KBM-7 (cell line): ENCODE measurements around the gene SLC37A2.
"Not testable (repeated sequence)": the region's sequence is repeated elsewhere in the genome, so short reads cannot be mapped to it uniquely, and the experiment has no call there.

Experiments
- DNase-seq: peaks from one replicate; pipeline ENCODE4 v3.0.0-alpha.2; 2015
- in situ Hi-C: fragments of 300-500 bp; cut with MboI; formaldehyde crosslinking; loops from 2 replicates; pipeline ENCODE4 v1.14.3; 2020; ENCODE audit warnings: low sequenced_read_pairs, low pct_unique_long_range_greater_than_20kb, mixed read lengths

SLC37A2 gene

DNA sequence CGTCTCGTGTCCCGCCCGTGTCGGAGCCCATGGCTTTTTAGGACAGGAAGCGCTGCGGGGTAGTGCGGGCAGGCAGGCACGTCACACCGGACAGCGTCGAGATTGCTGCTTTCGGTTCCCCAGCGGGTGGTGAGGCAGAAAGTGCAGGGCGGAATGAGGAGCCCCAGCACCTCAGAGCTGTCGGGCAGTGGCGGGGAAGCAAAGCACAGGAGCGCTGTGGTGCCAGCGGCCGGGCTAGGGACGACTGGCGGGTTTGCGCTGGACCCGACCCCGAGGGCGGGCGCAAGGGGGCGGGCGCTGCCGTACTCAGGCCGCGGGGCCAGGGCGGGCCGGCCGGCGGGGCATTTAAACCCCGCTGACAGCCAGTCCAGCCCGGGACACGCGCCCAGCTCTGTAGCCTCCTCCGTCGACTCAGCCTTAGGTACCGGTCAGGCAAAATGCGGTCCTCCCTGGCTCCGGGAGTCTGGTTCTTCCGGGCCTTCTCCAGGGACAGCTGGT lies at the start of gene SLC37A2:
TSS of gene SLC37A2 (plus strand) at position 375 of the 498 bp plus-strand sequence. CDS start at position 438, 63 bp downstream.
- DNase-seq = peak; percentile 68

DNA sequence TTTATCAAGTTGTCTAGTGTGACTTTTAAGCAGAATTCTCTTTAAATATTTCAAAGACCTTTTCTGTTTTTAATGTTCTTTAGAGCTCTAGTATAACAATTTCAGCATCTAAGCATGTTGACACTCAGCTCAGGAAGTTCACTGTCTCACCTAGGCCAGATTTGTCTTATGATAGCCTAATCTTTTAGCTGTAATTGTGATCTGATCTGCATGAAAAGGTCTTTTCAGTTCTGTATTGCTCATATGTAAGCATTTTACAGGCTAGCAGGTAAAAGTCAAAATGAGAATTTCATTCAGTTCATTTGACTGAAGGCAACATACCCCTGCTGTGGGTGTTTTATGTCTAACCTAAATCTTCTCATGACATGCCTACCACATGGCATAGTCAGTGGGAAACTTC lies 46.7 kb upstream of the SLC37A2 start:
- DNase-seq = no peak
- in situ Hi-C loops = no loop called here

More for the DNA sequence above, at the start of gene SLC37A2:
- in situ Hi-C loops = no loop called here

DNA sequence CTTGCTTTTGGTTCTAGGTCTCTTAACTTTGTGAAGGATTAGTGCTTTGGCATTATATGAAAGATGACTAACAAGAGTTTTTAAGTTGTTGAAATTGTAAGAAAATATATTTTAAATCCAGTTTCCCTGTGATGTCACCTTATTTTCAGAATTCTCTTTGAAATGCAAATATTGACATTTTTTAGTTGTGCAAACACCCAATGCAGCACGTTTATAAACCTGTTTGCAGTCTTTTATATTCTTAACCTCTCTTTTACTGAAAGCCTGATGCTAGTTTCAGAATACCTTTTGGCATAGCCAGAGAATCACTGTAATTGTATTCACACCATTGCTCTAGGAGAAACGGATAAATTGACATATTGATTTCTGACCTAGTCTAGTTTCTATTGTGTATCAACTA lies 42.8 kb upstream of the SLC37A2 start:
- in situ Hi-C loops = no loop called here
- no peak for DNase-seq

DNA sequence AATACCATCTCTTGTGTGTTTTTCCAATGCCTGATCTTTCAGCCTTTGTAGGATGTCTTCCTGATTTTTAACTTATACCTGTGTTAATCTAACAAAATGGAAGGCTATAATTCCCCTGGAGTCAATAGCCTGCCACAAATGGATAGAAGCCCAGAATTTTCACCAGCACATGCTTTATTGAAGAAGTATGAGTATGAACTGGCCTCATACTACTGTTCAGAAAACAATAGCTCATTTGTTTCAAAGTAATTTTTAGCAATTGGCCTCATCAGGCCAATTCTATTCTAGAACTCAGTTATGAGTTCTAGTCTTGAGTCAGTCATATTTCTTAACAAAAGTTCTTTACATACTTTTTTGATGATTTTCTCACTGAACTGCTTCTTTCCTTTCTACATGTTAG lies 40.6 kb upstream of the SLC37A2 start:
- in situ Hi-C loops = no loop called here
- DNase-seq = no peak

DNA sequence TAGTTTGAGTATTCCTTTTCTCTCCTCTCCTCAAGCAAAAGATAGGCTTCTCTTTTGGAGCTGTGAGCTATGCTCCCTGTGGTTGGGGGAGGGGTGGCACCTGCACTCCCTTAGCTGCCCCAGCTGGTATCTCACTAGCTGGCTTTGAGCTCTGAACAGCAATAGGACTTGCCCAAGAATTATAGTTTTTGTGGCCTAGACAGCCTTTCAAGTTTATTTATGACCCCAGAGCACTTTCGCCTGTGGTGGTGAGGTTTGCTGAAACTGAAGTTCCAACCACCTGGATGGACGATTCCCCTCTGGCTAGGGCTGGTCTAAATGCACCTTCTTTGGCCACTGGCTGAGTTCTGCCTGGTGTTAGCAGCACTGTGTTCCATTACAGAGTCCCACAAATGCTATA lies 37.1 kb upstream of the SLC37A2 start:
- DNase-seq = no peak
- in situ Hi-C loops = no loop called here

DNA sequence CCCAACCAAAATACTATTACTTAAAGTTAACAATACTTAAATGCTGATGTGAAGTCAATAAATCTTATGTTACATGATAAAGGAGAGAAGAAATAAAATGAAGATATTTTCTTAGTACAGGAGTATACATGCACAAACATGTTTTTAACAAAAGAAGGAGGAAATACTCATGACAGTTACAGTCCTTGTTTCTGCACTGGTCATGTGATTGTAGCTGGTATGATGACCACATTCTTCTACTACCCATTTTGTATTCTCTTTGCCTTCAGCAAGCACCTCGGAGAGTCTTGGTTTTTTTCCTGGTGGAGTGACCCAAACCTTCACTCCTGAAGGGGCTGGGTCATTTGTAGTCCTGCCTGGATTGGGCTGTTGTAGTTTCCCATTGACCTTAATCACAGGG lies 33.7 kb upstream of the SLC37A2 start:
- DNase-seq, in situ Hi-C loops: not testable (repeated sequence)

DNA sequence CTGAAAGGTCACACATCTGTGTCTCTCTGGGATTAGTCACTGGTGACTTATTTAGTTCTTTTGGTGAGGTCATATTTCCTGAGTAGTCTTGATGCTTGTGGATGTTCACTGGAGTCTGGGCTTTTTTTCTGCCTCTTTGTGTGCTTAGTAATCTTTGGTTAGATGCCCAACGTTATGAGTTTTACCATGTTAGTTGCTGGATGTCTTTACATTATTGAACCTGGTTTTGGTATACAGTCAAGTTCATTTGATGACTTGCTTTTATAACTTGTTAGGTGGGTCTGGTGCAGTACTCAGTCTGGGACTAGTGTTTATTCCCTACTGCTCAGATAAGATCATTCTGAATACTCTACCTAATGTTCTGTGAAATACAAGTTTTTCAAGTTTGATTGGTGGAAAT lies 26.2 kb upstream of the SLC37A2 start:
- no peak for DNase-seq
- in situ Hi-C loops = no loop called here

DNA sequence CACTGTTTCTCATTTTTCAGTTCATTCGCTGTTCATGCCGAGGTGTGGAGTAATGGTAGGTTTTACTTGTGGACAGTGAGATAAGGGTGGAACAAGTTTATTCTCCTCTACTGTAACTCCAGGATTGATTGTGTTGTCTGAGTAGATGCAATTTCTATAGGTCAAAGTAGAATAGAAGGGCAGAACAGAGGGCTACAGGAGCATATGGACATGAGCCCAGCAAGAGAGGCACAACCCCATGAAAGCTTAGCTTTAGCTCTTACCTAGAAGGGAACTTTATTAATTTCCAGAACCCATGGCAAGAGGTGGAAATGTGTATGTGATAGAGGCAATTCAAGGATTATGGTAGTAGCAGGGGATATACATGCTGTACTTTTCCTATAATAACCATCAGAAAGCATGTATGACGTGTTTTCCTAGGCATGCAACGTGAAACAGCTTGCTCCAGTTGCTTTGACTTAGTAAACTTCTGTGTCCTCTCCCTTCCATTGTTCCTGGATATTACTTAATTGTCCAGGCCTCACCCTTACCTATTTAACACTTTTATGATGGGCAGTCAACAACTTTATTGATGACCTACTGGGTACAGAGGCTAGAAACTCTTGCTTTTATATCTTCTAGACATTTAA lies 13.8 kb upstream of the SLC37A2 start:
- in situ Hi-C loops = no loop called here
- no peak for DNase-seq

DNA sequence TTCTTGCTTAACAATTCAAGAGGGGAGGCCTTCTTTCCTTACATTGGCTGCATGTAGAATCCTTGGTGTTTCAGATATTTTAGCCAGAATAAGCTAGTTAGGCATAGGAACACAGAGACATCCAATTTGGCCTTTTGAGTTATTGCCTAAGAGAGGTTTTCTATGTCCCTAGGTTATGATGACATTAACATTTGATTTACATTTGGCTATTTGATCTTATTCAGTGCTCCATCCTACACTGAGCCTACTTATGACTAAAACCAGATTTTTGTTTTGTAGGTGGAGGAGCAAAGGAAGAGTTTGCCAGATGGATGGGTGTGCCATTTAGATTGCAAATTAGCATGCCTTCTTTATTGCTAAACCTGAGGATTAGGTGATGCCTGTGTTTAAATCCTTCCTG lies 11.1 kb upstream of the SLC37A2 start:
- no peak for DNase-seq
- in situ Hi-C loops = no loop called here

DNA sequence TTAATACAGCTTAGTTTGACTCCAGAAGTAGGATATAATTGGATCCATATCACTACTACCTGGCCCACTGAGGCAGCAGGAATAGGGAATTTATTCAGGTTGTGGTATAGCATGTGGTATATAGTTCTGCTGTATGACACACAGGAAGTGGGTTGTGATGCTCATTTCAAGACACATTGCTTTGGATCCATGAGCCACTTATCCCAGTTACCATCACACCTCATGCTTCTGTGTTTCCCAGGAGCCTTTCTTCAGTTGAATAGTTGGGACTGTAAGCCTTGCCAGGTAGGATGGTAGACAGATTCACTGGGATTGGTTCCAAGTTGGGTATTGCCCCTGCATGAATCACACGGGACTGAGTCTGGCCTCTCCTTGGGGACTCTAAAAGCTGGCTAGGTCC lies 9.9 kb upstream of the SLC37A2 start:
- in situ Hi-C loops = no loop called here
- DNase-seq = no peak

DNA sequence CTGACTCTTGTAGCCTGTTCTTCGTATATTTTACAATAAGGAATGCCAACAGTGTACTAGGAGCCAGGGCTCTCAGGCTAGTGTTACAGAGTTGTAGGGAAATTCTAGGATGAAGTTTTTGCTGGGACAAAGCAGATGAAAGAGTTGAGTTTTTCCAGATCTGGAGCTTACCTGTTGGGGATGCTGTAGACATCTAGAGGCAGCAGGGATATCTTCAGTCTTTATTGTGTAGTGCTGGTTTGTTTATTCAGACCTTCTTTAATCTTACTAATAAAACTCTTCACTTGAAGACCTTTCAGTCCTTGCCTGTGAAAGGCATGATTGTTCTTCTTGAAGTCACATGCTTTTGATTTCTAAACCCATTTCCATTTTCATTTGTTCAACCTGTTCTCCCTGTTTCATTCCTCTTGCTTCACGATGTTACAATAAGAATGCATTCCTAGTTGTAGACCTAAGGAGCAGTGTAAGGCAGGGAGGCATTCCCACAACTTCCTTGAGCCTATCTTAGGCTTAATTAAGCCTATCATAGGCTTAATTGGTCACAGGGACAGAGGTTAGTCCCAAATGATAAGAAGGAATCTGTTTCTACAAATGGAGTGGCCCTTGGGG lies 7.9 kb upstream of the SLC37A2 start:
- in situ Hi-C loops = no loop called here
- DNase-seq = no peak

DNA sequence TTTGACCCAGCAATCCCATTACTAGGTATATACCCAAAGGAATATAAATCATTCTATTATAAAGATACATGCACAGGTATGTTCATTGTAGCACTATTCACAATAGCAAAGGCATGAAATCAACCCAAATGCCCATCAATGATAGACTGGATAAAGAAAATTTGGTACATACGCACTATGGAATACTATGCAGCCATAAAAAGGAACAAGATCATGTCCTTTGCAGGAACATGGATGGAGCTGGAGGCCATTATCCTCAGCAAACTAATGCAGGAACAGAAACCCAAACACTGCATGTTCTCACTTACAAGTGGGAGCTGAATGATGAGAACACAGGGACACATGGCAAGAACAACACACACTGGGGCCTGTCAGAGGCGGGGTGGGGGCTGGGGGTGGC lies 7.0 kb upstream of the SLC37A2 start:
- in situ Hi-C loops = not testable (repeated sequence)

DNA sequence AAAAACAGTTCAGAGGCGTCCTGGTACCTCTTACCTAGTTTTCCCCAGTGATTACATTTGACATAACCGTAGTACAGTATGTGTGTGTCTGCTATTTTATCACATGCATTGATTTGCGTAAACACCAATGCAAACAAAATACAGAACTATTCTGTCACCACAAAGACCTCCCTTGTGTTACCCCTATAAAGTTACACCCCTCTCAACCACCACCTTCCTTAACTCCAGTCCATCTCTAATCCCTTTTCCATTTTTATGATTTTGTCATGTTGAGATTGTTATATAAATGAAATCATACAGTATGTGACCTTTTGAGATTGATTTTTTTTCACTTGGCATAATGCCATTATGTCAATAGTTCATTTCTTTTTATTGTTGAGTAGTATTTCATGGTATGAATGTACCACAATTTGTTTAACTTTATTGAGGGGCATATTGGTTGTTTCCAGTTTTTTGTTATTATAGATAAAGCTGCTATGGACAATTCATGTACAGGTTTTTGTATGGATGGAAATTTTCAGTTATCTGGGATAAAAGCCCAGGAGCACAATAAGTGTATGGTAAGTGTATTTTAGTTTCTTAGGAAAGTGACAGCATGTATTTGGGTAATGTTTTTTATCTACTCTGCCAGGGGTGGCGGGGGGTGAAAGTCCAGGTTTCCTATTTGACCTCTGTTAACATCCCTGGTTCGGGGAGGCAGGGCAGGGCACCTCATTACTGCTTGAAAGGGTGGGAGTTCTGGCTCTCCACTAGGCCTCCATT lies 6.0 kb upstream of the SLC37A2 start:
- in situ Hi-C loops = no loop called here
- no peak for DNase-seq

More for the DNA sequence above, 7.0 kb upstream of the SLC37A2 start:
- DNase-seq = not testable (repeated sequence)

DNA sequence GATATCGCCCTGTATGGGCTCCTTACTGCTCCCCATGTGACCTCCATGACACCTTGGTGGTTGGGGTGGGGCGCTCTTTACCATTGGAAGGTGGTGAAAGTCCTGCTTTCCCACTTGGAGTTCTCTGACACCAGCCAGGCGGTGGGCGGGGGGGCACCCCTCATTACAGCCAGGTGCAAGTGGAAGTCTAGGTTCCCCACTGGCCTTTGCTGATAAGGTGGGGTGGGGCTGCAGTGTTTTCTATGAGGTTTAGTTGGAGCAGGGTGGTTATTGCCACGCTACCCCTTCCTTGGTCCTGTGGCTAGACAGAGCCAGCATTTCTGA lies 5.5 kb upstream of the SLC37A2 start:
- DNase-seq = no peak
- in situ Hi-C loops = no loop called here

DNA sequence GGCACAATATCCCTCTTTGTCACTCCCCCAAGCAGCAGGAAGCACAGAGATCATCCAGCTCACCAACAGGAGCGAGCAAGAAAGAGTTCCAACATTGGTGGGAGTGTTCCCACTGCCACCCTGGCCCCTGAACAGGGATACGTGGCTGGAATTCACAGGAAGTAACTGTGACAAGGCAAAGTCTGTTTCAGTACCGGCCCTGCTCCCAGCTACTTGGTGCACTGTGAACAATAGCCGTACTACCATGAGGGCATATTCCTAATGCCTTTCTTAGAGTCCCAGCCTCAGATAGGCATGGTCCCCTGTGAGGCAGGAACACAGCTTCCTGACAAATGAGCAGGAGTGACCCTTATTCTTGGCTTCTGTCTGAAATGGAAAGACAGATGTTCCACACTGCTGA lies 1.8 kb upstream of the SLC37A2 start:
- DNase-seq = no peak
- in situ Hi-C loops = no loop called here

DNA sequence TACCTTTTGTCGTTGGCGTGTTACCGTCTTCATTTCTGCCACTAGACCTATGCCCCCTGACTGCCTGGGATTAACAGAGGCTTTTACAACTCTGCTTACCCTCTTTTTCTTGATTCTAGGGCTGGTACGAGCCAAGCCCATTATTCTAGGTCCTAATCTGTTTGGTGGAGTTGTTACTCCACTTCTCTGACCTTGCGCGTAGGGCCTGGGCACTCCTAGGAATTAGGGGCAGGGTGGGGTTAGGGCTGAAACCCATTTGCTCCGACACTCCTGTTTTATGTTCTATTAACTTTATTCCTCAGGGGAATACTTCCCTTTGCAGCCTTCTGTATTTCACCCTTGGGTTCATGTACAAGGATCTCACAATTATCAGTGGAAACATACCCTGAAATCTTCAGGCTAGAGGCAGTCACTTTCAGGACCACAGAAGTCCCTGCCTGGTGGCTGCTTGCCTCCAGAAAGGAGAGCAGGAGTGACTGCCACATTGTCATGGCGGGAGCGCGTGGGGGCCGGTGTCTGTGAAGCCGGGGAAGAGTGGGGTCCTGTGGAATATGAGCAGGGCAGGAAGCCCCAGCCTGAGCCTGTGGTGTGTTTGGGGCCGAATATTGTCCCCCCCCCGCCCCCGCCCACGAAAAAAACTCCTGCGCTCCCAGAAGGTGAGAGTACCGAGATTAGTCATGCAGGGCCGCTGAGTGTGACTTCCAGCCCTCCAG lies 731 bp upstream of the SLC37A2 start:
- in situ Hi-C loops = no loop called here
- no peak for DNase-seq

DNA sequence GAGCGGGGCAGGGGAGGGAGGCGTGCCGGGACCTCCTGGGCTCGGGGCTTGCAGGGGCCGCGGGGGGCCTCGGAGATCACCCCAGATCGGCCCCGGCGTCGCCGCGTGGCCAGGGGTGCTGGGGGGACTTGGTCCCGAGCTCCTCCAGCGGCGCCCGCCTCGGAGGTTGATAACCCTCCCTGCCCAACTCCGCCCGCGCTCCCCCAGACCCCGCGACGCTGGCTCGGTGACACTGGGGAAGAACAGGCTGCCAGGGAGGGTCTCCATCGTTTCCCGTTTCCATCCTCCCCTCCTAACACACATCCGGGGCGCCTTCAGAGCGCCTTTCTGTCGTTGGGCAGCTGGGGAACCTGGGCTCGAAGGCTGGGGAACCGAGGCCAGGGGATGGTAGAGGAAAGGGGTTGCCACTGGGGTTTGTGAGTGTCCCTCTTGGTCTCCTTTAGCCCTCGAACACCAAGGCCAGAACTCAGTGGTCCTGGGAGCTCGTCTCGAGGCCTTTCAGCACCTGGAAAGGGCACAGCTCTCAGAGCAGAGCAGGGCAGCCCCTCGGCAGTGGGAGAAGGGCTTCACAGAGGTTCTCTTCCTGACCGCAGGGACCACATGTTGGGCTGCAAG lies 431 bp downstream of the SLC37A2 start:
- DNase-seq = peak; percentile 33
- in situ Hi-C loops = no loop called here

DNA sequence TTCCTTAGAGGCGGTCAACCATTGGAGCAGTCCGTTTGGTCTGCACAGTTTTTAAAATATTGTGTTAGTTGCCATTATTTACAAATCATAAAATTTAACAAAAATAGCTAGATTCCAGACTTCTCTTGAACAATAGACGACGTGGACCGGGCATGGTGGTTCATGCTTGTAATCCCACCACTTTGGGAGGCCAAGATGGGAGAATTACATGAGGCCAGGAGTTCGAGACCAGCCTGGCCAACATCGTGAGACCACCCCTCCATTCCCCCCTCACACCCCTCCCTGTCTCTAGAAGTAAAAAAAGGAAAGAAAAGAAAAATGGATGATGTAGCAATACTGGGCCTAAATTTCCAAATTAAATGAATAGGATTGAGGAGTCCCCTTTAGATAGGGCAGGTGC lies 965 bp downstream of the SLC37A2 start:
- no peak for DNase-seq
- in situ Hi-C loops = no loop called here

DNA sequence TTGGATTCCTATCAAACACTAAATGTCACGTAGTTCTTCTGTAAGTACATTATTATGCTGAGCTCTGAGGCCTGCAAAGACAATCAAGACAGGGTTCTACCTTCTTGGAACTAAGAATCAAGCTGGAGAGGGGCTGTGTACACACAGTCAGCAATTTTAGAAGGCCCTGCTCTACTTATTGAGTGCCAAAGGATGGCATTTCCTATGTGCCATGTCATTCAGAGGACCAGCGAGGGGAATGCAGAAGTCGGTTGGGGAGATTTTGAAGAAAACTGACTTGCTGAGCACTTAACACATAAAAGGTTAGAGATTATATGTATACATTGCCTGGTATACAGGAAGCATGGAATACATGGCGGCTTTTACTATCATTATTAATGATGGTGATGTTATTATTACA lies 5.3 kb downstream of the SLC37A2 start:
- in situ Hi-C loops = no loop called here
- no peak for DNase-seq
